Immature natural killer cell (primary cell): ENCODE results near the gene MS4A18. TPM values are rescaled to one million over a fixed set of nuclear protein-coding genes. Genes with fewer than 3 reads are reported as not detected.
"Not testable (repeated sequence)": the region's sequence is repeated elsewhere in the genome, so short reads cannot be mapped to it uniquely, and the experiment has no call there.

ENCODE experiments used
- DNase-seq, 3 donors: peaks; one replicate each; pipeline ENCODE4 v3.0.0; 2022; ENCODE audit warnings: mixed read lengths in 1 of 3
- H3K27ac Mint-ChIP-seq, 6 donors: one replicate each; pipeline ENCODE4 v1.8.0; 2020; ENCODE audit warnings: mixed read lengths in 6 of 6, mild to moderate bottlenecking in 5 of 6, inconsistent platforms in 4 of 6, moderate library complexity in 3 of 6
- H3K27me3 Mint-ChIP-seq, 3 donors: one replicate each; pipeline ENCODE4 v1.8.0; 2020 to 2021; ENCODE audit warnings: low read depth in 3 of 3, mild to moderate bottlenecking in 3 of 3, mixed read lengths in 3 of 3, moderate library complexity in 3 of 3, inconsistent platforms in 1 of 3
- H3K36me3 Mint-ChIP-seq, 3 donors: one replicate each; pipeline ENCODE4 v1.8.0; 2020; ENCODE audit warnings: mixed read lengths in 3 of 3, inconsistent platforms in 2 of 3, mild to moderate bottlenecking in 2 of 3
- H3K4me1 Mint-ChIP-seq, 2 donors: one replicate each; pipeline ENCODE4 v1.8.0; 2020; ENCODE audit warnings: inconsistent platforms in 2 of 2, mild to moderate bottlenecking in 2 of 2, mixed read lengths in 2 of 2, moderate library complexity in 1 of 2
- H3K4me3 Mint-ChIP-seq, 5 donors: one replicate each; pipeline ENCODE4 v1.8.0; 2020; ENCODE audit warnings: mild to moderate bottlenecking in 5 of 5, mixed read lengths in 5 of 5, inconsistent platforms in 3 of 5, moderate library complexity in 3 of 5
- H3K9me3 Mint-ChIP-seq, 6 donors: one replicate each; pipeline ENCODE4 v1.8.0; 2020; ENCODE audit warnings: mild to moderate bottlenecking in 6 of 6, mixed read lengths in 6 of 6, inconsistent platforms in 4 of 6, moderate library complexity in 3 of 6
- polyA plus RNA-seq, 3 donors: library from polyadenylated mRNA; unstranded; fragments of 300-500 nt; fragmentation: Illumina TruSeq; gene quantifications; one replicate each; pipeline ENCODE4 v1.2.3, GENCODE V29; 2021

The MS4A18 gene
- not detected for polyA plus RNA-seq

- DNase-seq, result no peak
- Mint-ChIP-seq H3K9me3 (no peaks in the 10 kb centered on the region), H3K4me1 (no peaks in the 10 kb centered on the region), H3K27me3 (peaks cover 2 to 6% (median 4%) of the 10 kb centered on the region in 3 donors), H3K4me3 (no peak within 1 kb of the TSS), H3K36me3 (no peaks in the 10 kb centered on the region), H3K27ac (no peak within 1 kb of the TSS)
Measured at GRCh38 chr11:60724420-60724819, at the start of gene MS4A18. TSS of gene MS4A18 (plus strand) at chr11:60724720.

GRCh38 chr11:60678231-60678630 lies 46.3 kb upstream of the MS4A18 start:
- not testable (repeated sequence) for DNase-seq, H3K36me3 Mint-ChIP-seq, H3K4me1 Mint-ChIP-seq, H3K4me3 Mint-ChIP-seq, H3K27ac Mint-ChIP-seq
- Mint-ChIP-seq H3K9me3 (peaks cover 9 to 33% (median 21%) of the 10 kb centered on the region in 6 donors), H3K27me3 (peaks cover 0 to 17% (median 0%) of the 10 kb centered on the region in 3 donors)

GRCh38 chr11:60679879-60680278 lies 44.6 kb upstream of the MS4A18 start:
- peaks cover 9 to 27% (median 19%) of the 10 kb centered on the region in 6 donors for H3K9me3 Mint-ChIP-seq
- no peak overlapping the region for H3K4me3 Mint-ChIP-seq
- peaks cover 0 to 14% (median 0%) of the 10 kb centered on the region in 3 donors for H3K27me3 Mint-ChIP-seq
- H3K27ac Mint-ChIP-seq, result no peak overlapping the region
- H3K4me1 Mint-ChIP-seq, result peaks cover 7 to 17% of the 10 kb centered on the region in 2 donors
- DNase-seq, result no peak
- H3K36me3 Mint-ChIP-seq, result peaks cover 3 to 6% (median 5%) of the 10 kb centered on the region in 3 donors

GRCh38 chr11:60680455-60681119 lies 43.9 kb upstream of the MS4A18 start:
- H3K27me3 Mint-ChIP-seq, result peaks cover 0 to 14% (median 0%) of the 10 kb centered on the region in 3 donors
- no peak for DNase-seq
- no peak overlapping the region for H3K27ac Mint-ChIP-seq
- H3K9me3 Mint-ChIP-seq, result peaks cover 9 to 27% (median 19%) of the 10 kb centered on the region in 6 donors
- H3K4me1 Mint-ChIP-seq, result peaks cover 7 to 18% of the 10 kb centered on the region in 2 donors
- no peak overlapping the region for H3K4me3 Mint-ChIP-seq
- peaks cover 3 to 6% (median 5%) of the 10 kb centered on the region in 3 donors for H3K36me3 Mint-ChIP-seq

GRCh38 chr11:60684541-60684848 lies 40.0 kb upstream of the MS4A18 start:
- not testable (repeated sequence) for H3K27me3 Mint-ChIP-seq, H3K9me3 Mint-ChIP-seq, H3K36me3 Mint-ChIP-seq, DNase-seq
- peaks cover 7 to 18% of the 10 kb centered on the region in 2 donors for H3K4me1 Mint-ChIP-seq
- H3K4me3 Mint-ChIP-seq, result peak overlapping the region in 1 of 5 donors; percentile 67
- H3K27ac Mint-ChIP-seq, result peak overlapping the region in 1 of 6 donors; percentile 61

GRCh38 chr11:60691661-60692060 lies 32.9 kb upstream of the MS4A18 start:
- peaks cover 0 to 2% (median 0%) of the 10 kb centered on the region in 6 donors for H3K9me3 Mint-ChIP-seq
- H3K4me3 Mint-ChIP-seq, result no peak overlapping the region
- no peak for DNase-seq
- peaks cover 0 to 8% (median 2%) of the 10 kb centered on the region in 3 donors for H3K27me3 Mint-ChIP-seq
- H3K36me3 Mint-ChIP-seq, result no peaks in the 10 kb centered on the region
- no peak overlapping the region for H3K27ac Mint-ChIP-seq
- H3K4me1 Mint-ChIP-seq, result no peaks in the 10 kb centered on the region

- Mint-ChIP-seq H3K27ac (no peak within 1 kb of the TSS), H3K36me3 (no peaks in the 10 kb centered on the region), H3K4me3 (no peak within 1 kb of the TSS), H3K4me1 (no peaks in the 10 kb centered on the region), H3K9me3 (peaks cover 0 to 2% (median 0%) of the 10 kb centered on the region in 6 donors), H3K27me3 (peaks cover 0 to 3% (median 2%) of the 10 kb centered on the region in 3 donors)
- DNase-seq, result no peak
Measured at GRCh38 chr11:60699284-60699691, 25.2 kb upstream of the MS4A18 start, which contains the start of gene MS4A8. TSS of gene MS4A8 (plus strand) at chr11:60699612. CDS start at chr11:60700861, 1,249 bp downstream.

GRCh38 chr11:60699936-60700335 lies 24.6 kb upstream of the MS4A18 start:
- Mint-ChIP-seq H3K36me3 (no peaks in the 10 kb centered on the region), H3K4me1 (no peaks in the 10 kb centered on the region), H3K9me3 (peaks cover 0 to 2% (median 0%) of the 10 kb centered on the region in 6 donors), H3K27ac (no peak overlapping the region), H3K4me3 (no peak overlapping the region), H3K27me3 (peaks cover 0 to 3% (median 3%) of the 10 kb centered on the region in 3 donors)
- no peak for DNase-seq

GRCh38 chr11:60700689-60701468 lies 23.6 kb upstream of the MS4A18 start:
- H3K36me3 Mint-ChIP-seq, result no peaks in the 10 kb centered on the region
- no peak for DNase-seq
- no peaks in the 10 kb centered on the region for H3K4me1 Mint-ChIP-seq
- peaks cover 0 to 3% (median 2%) of the 10 kb centered on the region in 3 donors for H3K27me3 Mint-ChIP-seq
- H3K4me3 Mint-ChIP-seq, result no peak overlapping the region
- H3K27ac Mint-ChIP-seq, result no peak overlapping the region
- H3K9me3 Mint-ChIP-seq, result no peaks in the 10 kb centered on the region

GRCh38 chr11:60701469-60701818 lies 23.1 kb upstream of the MS4A18 start:
- DNase-seq, result no peak
- H3K27ac Mint-ChIP-seq, result no peak overlapping the region
- H3K4me1 Mint-ChIP-seq, result no peaks in the 10 kb centered on the region
- peaks cover 0 to 3% (median 2%) of the 10 kb centered on the region in 3 donors for H3K27me3 Mint-ChIP-seq
- H3K4me3 Mint-ChIP-seq, result no peak overlapping the region
- H3K36me3 Mint-ChIP-seq, result no peaks in the 10 kb centered on the region
- H3K9me3 Mint-ChIP-seq, result no peaks in the 10 kb centered on the region

- H3K4me1 Mint-ChIP-seq, result no peaks in the 10 kb centered on the region
- no peak for DNase-seq
- H3K27me3 Mint-ChIP-seq, result peaks cover 0 to 2% (median 2%) of the 10 kb centered on the region in 3 donors
- no peaks in the 10 kb centered on the region for H3K36me3 Mint-ChIP-seq
- no peaks in the 10 kb centered on the region for H3K9me3 Mint-ChIP-seq
- no peak overlapping the region for H3K27ac Mint-ChIP-seq
- H3K4me3 Mint-ChIP-seq, result no peak overlapping the region
Measured at GRCh38 chr11:60703374-60703773, 21.1 kb upstream of the MS4A18 start.

GRCh38 chr11:60705895-60706294 lies 18.6 kb upstream of the MS4A18 start:
- H3K27ac Mint-ChIP-seq, result no peak overlapping the region
- H3K9me3 Mint-ChIP-seq, result no peaks in the 10 kb centered on the region
- no peaks in the 10 kb centered on the region for H3K4me1 Mint-ChIP-seq
- DNase-seq, result no peak
- no peak overlapping the region for H3K4me3 Mint-ChIP-seq
- H3K27me3 Mint-ChIP-seq, result peaks cover 2 to 4% (median 2%) of the 10 kb centered on the region in 3 donors
- no peaks in the 10 kb centered on the region for H3K36me3 Mint-ChIP-seq

GRCh38 chr11:60706931-60707330 lies 17.6 kb upstream of the MS4A18 start:
- Mint-ChIP-seq H3K4me1 (no peaks in the 10 kb centered on the region), H3K27ac (no peak overlapping the region), H3K9me3 (no peaks in the 10 kb centered on the region), H3K27me3 (peaks cover 2 to 5% (median 3%) of the 10 kb centered on the region in 3 donors), H3K4me3 (no peak overlapping the region), H3K36me3 (no peaks in the 10 kb centered on the region)
- no peak for DNase-seq

- Mint-ChIP-seq H3K36me3 (no peaks in the 10 kb centered on the region), H3K4me1 (no peaks in the 10 kb centered on the region), H3K4me3 (no peak overlapping the region), H3K9me3 (no peaks in the 10 kb centered on the region), H3K27ac (no peak overlapping the region), H3K27me3 (peaks cover 0 to 7% (median 7%) of the 10 kb centered on the region in 3 donors)
- no peak for DNase-seq
Measured at GRCh38 chr11:60710482-60710881, 14.0 kb upstream of the MS4A18 start.
